ENCODE measurements around the gene RASA3.

DNA sequence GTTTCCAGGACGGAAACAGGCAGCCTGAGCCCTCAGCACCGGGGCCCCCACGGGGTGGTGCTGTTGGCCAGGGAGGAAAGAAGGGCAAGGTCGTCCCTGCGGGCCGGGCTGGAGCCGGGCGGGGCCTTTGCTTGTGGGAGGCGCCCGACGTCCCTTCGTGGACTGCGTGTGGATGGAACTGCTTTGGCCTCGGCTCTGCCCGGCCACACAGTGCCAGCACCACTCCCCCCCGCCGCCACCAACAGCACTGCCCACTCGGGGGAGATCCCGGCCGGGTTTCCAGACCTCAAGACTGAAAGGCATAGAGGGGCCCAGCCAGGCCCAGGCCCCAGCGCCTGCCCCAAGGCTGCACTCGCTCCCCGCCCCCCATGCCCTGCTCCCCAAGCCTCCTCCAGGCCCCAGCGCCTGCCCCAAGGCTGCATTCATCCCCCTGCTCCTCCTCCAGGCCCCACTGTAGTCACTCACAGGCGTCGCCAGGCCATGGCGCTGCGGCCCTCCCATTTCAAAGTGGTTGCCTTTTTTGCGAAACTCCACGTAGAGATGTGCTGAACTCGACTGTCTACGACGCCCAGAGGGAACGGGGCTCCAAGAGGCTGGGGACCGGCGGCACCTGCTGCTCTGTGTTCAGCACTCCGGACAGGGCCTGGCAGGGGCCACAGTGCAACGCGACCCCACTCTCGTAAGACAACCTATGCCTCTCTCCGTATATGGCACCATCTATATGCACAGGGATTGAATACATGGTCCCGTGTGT lies 181.0 kb downstream of the RASA3 start:
- TF ChIP-seq, protein P1, sequence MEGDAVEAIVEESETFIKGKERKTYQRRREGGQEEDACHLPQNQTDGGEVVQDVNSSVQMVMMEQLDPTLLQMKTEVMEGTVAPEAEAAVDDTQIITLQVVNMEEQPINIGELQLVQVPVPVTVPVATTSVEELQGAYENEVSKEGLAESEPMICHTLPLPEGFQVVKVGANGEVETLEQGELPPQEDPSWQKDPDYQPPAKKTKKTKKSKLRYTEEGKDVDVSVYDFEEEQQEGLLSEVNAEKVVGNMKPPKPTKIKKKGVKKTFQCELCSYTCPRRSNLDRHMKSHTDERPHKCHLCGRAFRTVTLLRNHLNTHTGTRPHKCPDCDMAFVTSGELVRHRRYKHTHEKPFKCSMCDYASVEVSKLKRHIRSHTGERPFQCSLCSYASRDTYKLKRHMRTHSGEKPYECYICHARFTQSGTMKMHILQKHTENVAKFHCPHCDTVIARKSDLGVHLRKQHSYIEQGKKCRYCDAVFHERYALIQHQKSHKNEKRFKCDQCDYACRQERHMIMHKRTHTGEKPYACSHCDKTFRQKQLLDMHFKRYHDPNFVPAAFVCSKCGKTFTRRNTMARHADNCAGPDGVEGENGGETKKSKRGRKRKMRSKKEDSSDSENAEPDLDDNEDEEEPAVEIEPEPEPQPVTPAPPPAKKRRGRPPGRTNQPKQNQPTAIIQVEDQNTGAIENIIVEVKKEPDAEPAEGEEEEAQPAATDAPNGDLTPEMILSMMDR (conservative IDR thresholded peaks at IDR 0.05; ENCODE audit: low read length): peak; percentile 64; the same call in 1 of the 2 replicates
- no peak for TF ChIP-seq EZH2phosphoT487 (IDR thresholded peaks at IDR 0.05; ENCODE audit: borderline replicate concordance, low read depth, low read length)
